T47D (cell line): ENCODE measurements around the gene TUB.
A peak's percentile ranks its signal among the peaks of the same experiment; 100 is the strongest.

Experiments used
- DNase-seq, 2 experiments: peaks; one replicate each; pipeline versions ENCODE4 v3.0.0 to v3.0.0-alpha.2; 2011 to 2012; ENCODE audit warnings: low read depth in 1 of 2, low spot score in 1 of 2
- JUND ChIP-seq: IDR thresholded peaks from 2 replicates; pipeline ENCODE4 v1.6.1; 2012; ENCODE audit warnings: low read depth
- in situ Hi-C: cut with HindIII; loops from 2 replicates; pipeline ENCODE4 v1.10.0; 2016; ENCODE audit warnings: low sequenced_read_pairs, low pct_unique_long_range_greater_than_20kb

Gene TUB, protein sequence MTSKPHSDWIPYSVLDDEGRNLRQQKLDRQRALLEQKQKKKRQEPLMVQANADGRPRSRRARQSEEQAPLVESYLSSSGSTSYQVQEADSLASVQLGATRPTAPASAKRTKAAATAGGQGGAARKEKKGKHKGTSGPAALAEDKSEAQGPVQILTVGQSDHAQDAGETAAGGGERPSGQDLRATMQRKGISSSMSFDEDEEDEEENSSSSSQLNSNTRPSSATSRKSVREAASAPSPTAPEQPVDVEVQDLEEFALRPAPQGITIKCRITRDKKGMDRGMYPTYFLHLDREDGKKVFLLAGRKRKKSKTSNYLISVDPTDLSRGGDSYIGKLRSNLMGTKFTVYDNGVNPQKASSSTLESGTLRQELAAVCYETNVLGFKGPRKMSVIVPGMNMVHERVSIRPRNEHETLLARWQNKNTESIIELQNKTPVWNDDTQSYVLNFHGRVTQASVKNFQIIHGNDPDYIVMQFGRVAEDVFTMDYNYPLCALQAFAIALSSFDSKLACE

DNA sequence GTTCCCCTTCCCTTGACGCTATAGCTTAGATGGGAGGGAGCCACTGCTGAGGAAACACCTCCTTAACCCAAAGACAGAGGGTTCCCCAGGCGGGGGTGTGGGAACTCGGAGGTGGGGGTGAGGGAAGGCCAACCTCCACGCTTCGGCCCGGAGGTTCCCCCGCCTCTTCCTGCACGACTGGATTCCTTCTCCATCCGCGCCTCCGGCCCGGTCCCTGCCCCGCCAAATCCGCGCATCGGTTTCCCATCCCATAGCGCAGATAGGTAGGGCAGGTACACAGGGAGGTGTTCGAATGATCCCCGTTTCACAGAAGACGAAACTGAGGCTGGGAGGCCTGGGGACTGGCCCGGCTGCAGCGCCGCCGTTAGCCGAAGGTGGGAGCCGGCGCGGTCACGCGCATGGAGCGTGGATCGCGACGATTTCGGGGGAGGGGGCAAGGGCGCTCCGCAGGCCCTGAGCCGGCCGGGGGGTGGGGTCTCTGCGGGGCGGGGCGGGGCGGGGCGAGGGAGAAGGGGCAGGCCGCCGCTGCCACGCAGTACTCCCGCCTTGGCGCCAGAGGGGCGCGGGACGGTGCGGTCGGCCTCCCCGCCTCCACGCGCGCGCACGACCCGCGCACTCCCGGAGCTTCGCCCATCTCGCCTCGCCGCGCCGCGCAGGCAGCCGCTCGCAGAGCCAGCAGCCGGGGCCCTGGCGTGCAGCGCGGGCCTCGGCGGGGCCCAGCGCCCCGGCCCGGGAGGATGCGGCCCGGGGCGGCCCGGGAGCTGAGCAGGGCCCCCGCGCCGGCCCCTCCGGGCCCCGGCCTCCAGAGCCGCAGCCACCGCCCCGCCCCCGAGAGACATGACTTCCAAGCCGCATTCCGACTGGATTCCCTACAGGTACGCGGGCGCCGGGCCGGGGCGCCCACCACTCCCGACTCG is at the start of gene TUB:
TUB (plus strand) TSS at position 538 of the 917 bp plus-strand sequence; CDS start at position 838, 300 bp downstream.
- DNase-seq: peak; percentile 19 to 45
- no peak for TF ChIP-seq JUND
- in situ Hi-C loops: no loop called here

DNA sequence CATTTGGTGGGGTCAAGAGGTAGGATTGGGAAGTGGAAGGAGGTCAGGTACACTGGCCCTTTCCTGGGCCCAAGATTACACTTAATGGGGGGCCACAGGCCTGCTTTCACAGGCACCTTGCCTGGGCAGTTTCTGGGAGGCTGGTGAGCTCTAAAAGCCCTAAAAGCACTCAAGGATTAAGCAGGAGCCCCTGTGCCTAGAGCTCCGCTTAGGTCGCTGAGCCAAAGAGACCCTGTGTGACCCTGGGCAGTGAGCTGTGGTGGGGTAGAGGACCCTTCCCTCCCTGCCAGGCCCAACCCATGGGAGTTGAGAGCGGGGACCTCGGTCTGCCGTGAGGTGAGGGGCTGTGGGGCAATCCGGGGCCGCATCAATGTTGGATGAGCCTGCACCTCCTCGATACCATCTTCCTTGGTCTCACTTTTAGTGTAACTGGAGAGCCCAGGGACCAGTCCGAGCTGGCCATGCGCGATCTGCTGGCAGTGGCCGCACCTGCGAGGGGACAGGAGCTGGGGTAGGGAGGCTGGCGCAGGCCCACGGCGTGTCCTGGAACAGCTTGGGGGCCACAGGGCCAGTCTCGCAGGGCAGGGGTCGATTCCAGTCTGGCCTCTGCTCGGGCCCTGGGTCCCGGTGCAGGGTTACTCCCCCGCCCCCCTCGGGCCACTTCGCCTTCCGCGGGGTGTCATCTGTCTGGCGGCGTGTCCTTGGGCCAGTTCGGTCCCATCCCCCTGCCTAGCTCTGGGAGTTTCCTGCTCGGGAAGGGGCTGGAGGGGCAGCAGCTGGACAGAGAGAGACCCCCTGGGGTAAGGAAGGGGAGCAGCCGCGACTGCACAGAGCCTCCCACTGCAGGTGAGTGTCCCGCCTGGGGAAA is 49.5 kb upstream of the TUB start:
- DNase-seq: no peak
- in situ Hi-C loops: no loop called here
- no peak for TF ChIP-seq JUND

DNA sequence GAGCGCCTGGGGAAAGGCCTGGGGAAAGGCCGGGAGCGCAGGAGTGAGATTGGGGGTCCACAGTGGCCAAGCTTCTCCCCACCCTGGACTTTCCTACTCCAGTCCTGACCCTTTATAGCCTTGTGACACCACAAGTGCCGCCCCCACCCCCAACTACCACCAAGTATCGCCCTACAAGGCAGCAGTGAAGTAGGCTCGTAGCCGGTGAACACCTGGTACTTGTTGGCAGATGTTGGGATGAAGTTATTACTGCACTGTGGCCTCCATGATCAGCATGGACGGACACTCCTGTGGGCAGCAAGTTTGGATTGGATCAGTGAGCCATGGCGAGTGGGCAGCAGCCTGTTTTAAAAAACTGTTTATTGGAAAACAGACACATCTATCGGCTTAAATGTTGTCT is 48.9 kb upstream of the TUB start:
- no peak for DNase-seq
- in situ Hi-C loops: no loop called here
- TF ChIP-seq JUND: no peak

DNA sequence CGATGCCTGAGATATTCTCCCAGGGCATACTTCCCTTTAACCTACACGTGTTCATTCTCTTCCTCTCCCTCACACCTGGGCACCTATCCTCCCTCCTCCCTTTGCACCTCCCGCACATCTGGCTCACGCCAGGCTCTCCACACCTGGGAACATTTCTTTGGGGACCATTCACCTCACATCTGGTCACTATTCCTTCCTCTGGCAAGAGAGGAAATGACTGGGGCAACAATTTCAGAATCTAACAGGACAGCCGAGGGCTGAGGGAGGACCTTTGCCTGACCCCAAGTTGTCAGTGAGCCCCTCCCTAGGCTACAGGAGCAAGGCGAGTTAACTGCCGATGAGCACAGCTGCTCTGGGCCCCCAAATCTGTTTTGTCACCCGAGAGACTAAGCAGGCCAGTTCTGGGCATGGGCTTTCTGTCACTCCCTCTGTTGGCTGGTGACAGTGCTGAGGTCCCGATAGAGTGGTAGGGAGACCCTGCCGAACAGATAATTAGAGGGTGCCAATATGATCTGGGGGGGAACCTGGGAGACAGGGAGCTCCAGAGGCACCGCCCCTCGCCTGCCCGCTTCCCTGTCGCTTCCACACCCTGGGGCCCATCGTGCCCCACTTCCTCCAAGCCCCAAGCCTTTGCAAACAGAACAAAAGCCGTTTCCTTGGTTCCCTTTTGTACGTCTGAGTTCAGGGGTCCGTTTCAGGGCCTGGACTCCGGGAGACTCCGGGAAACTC is 48.3 kb upstream of the TUB start:
- in situ Hi-C loops: no loop called here
- no peak for DNase-seq

DNA sequence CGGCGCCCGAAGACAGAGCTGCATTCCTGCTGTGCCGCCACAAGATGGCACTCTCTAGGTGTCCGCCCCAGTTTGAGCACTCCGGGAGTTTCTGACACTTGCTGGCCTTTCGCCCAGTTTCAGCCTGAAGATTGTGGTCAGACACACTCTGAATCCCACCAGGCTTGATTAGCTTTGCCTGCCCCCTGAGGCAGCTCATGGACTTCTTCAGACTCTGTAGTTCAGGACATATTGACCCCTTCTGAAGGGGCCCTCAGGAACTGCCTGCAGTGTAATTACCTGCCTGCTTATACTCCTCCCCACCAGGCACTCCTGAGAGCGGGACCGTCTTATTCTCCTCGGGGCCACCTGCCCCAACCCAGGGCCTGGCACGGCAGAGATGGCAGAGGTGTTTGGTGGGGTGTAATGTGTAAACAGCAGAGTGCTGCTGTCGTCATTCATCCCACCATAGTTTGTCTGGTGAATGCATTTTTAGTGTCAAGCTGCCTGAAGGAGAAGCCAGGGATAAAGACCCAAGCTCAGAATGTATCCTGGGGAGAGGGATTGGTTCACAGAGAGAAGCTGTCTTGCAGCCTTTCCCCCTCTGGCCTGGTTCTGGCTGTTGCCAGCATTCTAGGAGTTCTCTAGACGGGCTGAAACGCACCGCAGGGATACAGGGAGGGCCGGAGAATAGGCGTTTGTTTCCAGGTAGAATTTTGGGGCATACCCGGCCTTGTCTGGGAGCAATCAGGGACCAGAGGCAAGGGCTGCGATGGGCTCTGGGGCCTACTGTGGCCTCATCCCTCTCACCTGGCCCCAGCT is 47.5 kb upstream of the TUB start:
- TF ChIP-seq JUND: no peak
- DNase-seq: peak; percentile 51 to 61
- in situ Hi-C loops: no loop called here

More for the DNA sequence above, 48.3 kb upstream of the TUB start:
- TF ChIP-seq JUND: no peak

DNA sequence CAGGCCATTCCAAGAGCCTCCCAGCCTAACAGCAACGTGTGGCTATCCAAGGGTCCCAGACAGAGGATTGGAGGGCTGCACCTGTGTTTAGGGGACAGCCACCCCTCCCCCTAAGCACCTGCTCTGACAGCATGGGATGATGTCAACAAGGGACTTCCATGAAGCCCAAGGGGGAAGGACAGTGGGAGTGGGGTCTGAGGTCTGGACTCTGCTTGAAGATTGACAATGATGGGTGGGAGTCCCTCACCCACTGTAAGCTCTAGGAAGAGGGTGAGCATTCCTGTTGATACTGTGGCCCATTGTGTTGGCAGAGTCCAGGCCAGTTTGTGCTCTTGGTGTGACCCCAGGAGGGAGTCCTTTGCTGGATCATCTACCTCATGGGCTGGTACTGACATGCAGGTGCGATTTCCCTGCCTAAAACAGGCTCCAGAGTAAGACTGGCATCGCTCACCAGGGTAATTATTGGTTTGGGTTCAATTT is 46.9 kb upstream of the TUB start:
- no peak for TF ChIP-seq JUND
- DNase-seq: no peak
- in situ Hi-C loops: no loop called here

DNA sequence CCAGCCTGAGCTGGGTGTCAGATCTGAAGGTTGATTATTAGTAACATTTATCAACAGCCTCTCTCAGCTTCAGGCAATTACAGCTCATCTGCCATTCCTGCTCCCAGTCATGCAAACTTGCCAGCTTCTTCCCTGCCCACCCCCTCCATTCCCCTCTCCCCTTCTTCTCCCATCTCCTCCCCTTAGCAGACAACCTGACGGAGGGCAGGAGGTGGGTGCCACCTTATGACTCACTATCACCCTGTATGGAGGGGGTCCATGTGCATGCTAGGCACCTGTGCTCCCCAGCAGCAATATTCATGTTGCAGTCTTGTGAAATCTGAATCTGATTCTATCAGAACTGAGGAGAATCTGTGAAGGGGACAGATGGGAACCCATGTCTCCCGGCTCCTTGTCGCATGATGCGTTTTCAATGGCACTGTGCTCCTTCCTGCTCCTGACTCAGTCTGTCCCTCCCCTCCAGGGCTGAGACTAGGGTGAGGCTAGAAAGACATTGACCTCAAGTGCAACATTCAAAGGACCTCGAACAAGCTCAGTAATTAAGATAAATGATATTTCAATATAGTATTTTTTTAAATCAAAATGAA is 46.3 kb upstream of the TUB start:
- TF ChIP-seq JUND: no peak
- DNase-seq: no peak
- in situ Hi-C loops: no loop called here

DNA sequence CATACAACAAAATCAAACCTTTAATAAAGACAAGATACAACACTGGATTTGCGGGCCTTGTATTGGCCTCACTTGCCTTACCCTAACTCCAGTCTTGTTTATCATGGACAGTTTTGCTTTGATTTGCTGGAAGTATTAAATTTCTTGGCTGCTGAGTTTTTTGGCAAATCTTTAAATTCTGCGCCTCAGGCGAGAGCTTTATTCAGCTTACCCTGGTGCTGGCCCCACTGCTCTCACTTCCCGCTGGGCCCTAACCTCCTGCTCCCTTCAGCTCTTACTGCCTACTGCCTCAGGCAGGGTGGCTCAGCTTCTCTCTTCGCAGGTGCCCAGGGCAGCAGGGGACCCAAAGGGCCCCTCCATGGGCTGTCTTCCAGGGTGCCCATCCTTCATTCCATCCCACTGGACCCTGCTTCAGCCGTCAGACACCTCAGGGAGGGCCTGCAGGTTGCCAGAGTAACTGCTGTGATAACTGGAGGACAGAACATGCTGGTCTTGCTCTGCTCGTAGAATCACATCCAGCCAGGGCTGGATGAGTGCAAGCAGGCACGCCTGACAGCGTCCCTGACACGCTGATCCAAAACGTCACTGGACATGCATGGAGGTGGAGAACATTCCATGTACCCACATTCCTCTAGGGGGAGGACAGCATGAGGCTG is 45.7 kb upstream of the TUB start:
- no peak for DNase-seq
- in situ Hi-C loops: no loop called here

DNA sequence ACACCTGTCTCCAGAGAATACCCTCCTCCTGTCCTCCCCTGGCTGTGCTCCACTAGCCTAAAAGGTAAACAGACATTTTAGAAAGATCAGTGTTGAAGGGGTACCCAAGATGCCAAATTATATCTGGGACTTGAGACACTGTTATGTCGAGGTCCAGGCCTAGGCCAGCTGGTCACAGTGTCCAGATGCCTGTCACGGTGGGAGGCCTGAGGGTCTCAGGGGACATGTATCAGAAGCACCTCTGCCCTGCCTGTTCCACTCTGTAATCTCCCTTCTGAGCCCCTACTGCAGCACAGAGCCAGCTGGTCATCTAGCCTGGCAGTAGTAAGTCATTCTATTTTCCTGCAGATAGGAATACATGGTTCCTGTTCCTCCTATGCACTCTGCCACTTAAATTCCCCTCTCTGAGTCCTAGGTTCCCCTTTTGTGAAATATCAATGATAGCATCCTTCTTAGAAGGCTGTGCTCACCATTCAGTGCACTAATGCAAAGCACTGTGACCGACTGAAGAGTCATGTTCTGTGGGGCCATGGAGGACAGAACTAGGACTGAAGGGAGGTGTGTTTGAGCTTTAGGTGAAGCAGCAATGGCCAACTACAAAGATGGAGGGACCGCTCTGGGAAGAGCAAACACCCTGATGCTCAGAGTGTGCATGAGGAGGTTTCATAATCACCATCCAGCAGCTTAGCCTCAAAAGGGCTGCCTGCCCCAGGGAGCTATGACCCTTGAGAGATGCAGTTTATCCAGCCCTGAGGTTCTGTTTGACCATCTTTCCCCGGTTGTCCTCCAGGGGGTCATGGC is 44.8 kb upstream of the TUB start:
- in situ Hi-C loops: no loop called here
- DNase-seq: no peak
- no peak for TF ChIP-seq JUND

More for the DNA sequence above, 45.7 kb upstream of the TUB start:
- no peak for TF ChIP-seq JUND
